Measurements from ENCODE around the gene AGAP1.

DNA sequence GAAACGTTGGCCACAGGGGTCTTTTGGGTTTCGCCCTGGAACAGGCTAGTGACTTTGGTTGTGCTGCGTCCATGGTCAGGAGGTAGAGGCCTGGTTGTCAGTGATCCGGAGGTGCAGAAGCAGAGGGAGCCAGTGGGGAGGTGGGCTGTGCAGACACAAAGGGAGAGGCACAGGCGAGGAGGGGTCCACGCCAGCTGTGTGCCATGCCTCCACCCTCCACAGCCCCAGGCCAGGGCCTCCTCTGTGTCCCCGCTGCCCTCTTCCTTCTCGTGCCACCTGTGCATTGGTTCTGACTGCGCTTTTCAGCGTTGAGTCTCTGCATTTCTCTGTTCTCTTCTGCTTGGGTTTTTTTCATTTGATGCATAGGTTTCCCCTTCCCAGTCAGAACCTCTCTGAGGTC is 553.3 kb downstream of the AGAP1 start:
- TF ChIP-seq, protein P1, sequence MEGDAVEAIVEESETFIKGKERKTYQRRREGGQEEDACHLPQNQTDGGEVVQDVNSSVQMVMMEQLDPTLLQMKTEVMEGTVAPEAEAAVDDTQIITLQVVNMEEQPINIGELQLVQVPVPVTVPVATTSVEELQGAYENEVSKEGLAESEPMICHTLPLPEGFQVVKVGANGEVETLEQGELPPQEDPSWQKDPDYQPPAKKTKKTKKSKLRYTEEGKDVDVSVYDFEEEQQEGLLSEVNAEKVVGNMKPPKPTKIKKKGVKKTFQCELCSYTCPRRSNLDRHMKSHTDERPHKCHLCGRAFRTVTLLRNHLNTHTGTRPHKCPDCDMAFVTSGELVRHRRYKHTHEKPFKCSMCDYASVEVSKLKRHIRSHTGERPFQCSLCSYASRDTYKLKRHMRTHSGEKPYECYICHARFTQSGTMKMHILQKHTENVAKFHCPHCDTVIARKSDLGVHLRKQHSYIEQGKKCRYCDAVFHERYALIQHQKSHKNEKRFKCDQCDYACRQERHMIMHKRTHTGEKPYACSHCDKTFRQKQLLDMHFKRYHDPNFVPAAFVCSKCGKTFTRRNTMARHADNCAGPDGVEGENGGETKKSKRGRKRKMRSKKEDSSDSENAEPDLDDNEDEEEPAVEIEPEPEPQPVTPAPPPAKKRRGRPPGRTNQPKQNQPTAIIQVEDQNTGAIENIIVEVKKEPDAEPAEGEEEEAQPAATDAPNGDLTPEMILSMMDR (IDR thresholded peaks at IDR 0.05): no peak
- TF ChIP-seq POLR2A (IDR thresholded peaks at IDR 0.05): no peak
